Activated CD4-positive, alpha-beta memory T cell treated with anti-CD3 and anti-CD28 coated beads, Interleukin-2, amount 10 ng/mL, durations not matched to agents 7 days and 5 days (primary cell): Measurements from ENCODE around the gene SLC26A4. TPM values are rescaled to one million over a fixed set of nuclear protein-coding genes. Genes with fewer than 3 reads are reported as not detected.

ENCODE experiments used
- CTCF ChIA-PET: fragments of 350-600 bp; sonication (Branson Sonifier 250); formaldehyde crosslinking; loops from one replicate; lab custom pipeline; 2021; ENCODE audit warnings: antibody characterized with exemption, inconsistent platforms; lab: Charles Lee
- POLR2A ChIA-PET: fragments of 350-600 bp; sonication (Branson Sonifier 250); formaldehyde crosslinking; loops from one replicate; lab custom pipeline; 2021; ENCODE audit warnings: antibody characterized with exemption; lab: Charles Lee
- DNase-seq: peaks from one replicate; pipeline ENCODE4 v3.0.0-alpha.2; 2020
- H3K27ac Mint-ChIP-seq: one replicate; pipeline ENCODE4 v1.8.0; 2021; ENCODE audit warnings: mild to moderate bottlenecking, mixed read lengths
- H3K27me3 Mint-ChIP-seq: one replicate; pipeline ENCODE4 v1.8.0; 2021; ENCODE audit warnings: mixed read lengths
- H3K36me3 Mint-ChIP-seq: one replicate; pipeline ENCODE4 v1.8.0; 2021; ENCODE audit warnings: low read depth, mixed read lengths
- H3K4me1 Mint-ChIP-seq: one replicate; pipeline ENCODE4 v1.8.0; 2021; ENCODE audit warnings: mixed read lengths
- H3K4me3 Mint-ChIP-seq: one replicate; pipeline ENCODE4 v1.8.0; 2021; ENCODE audit warnings: mild to moderate bottlenecking, mixed read lengths
- H3K9me3 Mint-ChIP-seq: one replicate; pipeline ENCODE4 v1.8.0; 2021; ENCODE audit warnings: mixed read lengths
- total RNA-seq, 2 experiments: library from RNA; stranded (reverse); gene quantifications; one replicate each; pipeline ENCODE4 v1.2.3, GENCODE V29; 2021

Gene SLC26A4
- total RNA-seq, 2 experiments from 2014 or later = 10.9 to 12.2 TPM

DNA sequence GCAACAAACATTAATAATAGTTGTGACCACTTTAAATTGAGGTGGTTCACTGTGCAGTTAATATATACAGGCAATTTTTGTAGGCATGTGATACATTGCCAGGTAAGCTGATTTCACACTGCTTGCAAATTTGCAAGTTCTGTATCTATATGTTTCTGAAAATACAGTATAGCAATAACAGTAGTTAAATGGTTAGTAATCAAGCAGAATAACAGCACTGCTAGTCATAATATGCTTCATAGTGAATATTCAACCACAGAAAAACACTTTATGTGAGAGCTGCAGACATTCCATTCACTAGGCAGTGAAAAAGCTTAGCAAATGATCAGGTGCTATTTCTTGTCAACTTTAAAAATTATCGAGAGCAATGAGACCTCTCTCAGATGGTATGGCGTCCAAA, 28.9 kb downstream of the SLC26A4 start:
- H3K4me1 Mint-ChIP-seq = peaks cover 12% of the 10 kb centered on the region
- no peak overlapping the region for H3K27ac Mint-ChIP-seq
- CTCF ChIA-PET = no interaction called here
- H3K27me3 Mint-ChIP-seq = no peaks in the 10 kb centered on the region
- DNase-seq = no peak
- H3K9me3 Mint-ChIP-seq = no peaks in the 10 kb centered on the region
- H3K4me3 Mint-ChIP-seq = no peak overlapping the region
- H3K36me3 Mint-ChIP-seq = peaks cover 72% of the 10 kb centered on the region
- POLR2A ChIA-PET = no interaction called here

DNA sequence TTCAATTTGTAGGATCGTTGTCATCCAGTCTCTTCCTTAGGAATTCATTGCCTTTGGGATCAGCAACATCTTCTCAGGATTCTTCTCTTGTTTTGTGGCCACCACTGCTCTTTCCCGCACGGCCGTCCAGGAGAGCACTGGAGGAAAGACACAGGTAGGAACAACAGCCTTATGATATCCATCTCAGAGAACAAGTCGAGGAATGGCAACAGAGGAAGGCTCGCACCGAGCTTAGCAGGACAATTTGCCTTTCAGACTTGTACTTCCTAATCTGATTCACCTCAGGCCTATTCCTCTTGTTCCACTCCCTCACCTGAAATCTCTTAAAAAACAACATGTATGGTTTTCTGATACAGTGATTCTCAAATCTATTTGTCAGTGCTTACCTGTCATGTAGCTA, 29.5 kb downstream of the SLC26A4 start:
- Mint-ChIP-seq H3K9me3 (no peaks in the 10 kb centered on the region), H3K4me1 (peaks cover 10% of the 10 kb centered on the region), H3K27ac (no peak overlapping the region), H3K4me3 (no peak overlapping the region), H3K27me3 (no peaks in the 10 kb centered on the region), H3K36me3 (peaks cover 74% of the 10 kb centered on the region)
- POLR2A ChIA-PET = no interaction called here
- DNase-seq = no peak
- CTCF ChIA-PET = no interaction called here

DNA sequence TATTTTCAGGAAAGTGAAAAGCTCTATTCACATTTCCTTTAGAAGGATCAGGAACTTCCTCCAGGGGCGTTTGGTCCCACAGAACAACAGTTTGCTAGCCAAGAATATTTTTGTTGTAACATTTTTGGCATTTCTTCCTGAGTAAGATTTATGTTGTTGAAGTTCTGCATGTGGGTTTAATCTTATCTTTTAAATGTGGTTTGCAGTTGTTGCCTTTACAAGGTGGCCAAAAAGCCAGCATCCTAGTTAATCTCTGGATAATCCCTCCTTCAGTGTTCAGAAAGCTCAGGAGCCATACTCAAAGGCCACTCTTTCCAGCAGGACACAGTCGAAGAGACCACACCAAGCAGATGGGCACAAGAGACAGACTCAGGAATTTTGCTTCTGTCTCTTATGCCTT, 30.0 kb downstream of the SLC26A4 start:
- CTCF ChIA-PET = no interaction called here
- H3K9me3 Mint-ChIP-seq = no peaks in the 10 kb centered on the region
- H3K27ac Mint-ChIP-seq = no peak overlapping the region
- H3K27me3 Mint-ChIP-seq = no peaks in the 10 kb centered on the region
- POLR2A ChIA-PET = no interaction called here
- peaks cover 70% of the 10 kb centered on the region for H3K36me3 Mint-ChIP-seq
- no peak overlapping the region for H3K4me3 Mint-ChIP-seq
- DNase-seq = no peak
- peaks cover 7% of the 10 kb centered on the region for H3K4me1 Mint-ChIP-seq

DNA sequence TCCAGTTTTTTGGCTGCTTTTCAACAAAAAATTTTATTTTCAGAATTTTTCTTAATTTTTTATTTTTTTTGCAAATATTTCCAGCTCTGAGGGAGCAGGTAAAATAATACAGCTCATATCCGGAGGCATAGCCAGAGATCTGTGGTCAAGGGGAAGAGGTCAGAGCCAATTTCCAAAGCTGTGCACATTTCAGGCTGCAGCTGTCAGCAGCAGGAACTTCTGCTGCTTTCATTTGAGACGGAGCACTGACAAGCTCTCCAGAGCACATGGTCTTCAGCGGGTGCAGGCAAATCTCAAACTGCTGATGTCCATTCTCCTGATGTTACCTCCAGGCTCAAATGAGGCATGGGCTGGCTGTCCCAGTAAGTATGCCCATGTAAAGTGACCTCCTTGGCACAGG, 31.1 kb downstream of the SLC26A4 start:
- CTCF ChIA-PET = interaction anchor here (0.9 kb wide), 1 partner anchor 51 kb away, joined by 3 read pairs; no protein-coding TSS in a partner anchor

DNA sequence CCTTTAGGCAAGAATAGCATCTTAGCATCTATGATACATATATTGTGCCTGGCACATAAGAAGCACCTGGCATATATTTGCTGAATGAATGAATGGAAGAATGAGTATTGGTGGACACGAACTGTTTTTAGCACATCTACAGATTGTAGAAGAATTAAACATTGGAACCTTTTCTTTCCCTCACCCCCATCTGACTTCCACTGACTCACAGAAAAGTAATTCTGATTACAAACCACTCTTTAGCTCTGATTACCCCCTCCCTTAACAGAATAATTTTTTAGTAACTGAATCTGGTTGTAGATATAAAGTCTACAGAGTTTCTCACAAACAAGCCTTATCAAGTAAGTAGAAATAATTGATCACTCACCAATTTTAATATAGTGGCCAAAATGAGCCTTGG, 31.9 kb downstream of the SLC26A4 start:
- CTCF ChIA-PET = no interaction called here
- H3K9me3 Mint-ChIP-seq = no peaks in the 10 kb centered on the region

More for the DNA sequence above, 31.1 kb downstream of the SLC26A4 start:
- H3K9me3 Mint-ChIP-seq = no peaks in the 10 kb centered on the region
- no peak for DNase-seq
- H3K4me1 Mint-ChIP-seq = peaks cover 3% of the 10 kb centered on the region
- no peaks in the 10 kb centered on the region for H3K27me3 Mint-ChIP-seq
- no peak overlapping the region for H3K4me3 Mint-ChIP-seq
- H3K27ac Mint-ChIP-seq = no peak overlapping the region
- peaks cover 72% of the 10 kb centered on the region for H3K36me3 Mint-ChIP-seq
- POLR2A ChIA-PET = no interaction called here

DNA sequence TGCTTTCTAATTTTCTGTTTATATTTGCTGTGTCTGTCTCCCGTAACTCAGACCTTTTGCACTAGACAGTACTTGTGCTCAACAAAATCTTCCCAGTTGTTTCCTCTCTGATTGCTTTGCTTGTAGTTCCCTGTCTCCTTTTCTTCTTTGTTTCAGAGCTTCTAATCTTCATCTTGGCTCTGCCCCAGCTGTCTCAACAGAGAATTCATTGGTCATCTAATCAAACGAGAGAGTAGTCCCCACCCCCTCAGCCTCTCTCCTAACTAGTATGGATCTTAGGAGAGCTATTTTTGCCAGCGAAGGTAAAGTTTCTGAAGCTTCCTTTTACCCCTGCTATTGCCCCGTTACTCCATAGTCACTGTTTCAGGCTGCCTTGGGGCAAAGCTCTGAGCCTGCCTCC, 32.8 kb downstream of the SLC26A4 start:
- no peak for DNase-seq
- Mint-ChIP-seq H3K27me3 (no peaks in the 10 kb centered on the region), H3K4me1 (no peaks in the 10 kb centered on the region), H3K36me3 (peaks cover 70% of the 10 kb centered on the region), H3K4me3 (no peak overlapping the region), H3K9me3 (no peaks in the 10 kb centered on the region), H3K27ac (no peak overlapping the region)
- CTCF ChIA-PET = no interaction called here
- POLR2A ChIA-PET = interaction anchor here (1.9 kb wide), 1 partner anchor 32 kb away, joined by 5 read pairs; the partner anchor contains the start of gene SLC26A4

More for the DNA sequence above, 31.9 kb downstream of the SLC26A4 start:
- Mint-ChIP-seq H3K36me3 (peaks cover 72% of the 10 kb centered on the region), H3K27ac (no peak overlapping the region), H3K27me3 (no peaks in the 10 kb centered on the region), H3K4me3 (no peak overlapping the region), H3K4me1 (no peaks in the 10 kb centered on the region)
- POLR2A ChIA-PET = no interaction called here
- no peak for DNase-seq

DNA sequence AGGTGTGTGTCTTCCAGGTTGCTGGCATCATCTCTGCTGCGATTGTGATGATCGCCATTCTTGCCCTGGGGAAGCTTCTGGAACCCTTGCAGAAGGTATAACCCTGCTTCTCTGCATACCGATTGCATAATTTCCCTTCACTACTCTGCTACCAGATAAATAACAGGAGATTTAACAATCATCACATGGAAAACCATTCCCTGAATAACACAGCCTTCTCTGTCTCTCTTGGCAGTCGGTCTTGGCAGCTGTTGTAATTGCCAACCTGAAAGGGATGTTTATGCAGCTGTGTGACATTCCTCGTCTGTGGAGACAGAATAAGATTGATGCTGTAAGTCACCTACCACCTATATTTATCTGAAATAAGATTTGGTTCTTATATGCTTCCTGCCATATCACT, 33.8 kb downstream of the SLC26A4 start:
- ChIA-PET POLR2A (interaction anchor here (1.9 kb wide), 1 partner anchor 33 kb away, joined by 5 read pairs; the partner anchor contains the start of gene SLC26A4), CTCF (no interaction called here)
- Mint-ChIP-seq H3K36me3 (peaks cover 65% of the 10 kb centered on the region), H3K9me3 (no peaks in the 10 kb centered on the region), H3K27me3 (no peaks in the 10 kb centered on the region), H3K27ac (no peak overlapping the region), H3K4me1 (no peaks in the 10 kb centered on the region), H3K4me3 (no peak overlapping the region)
- no peak for DNase-seq

DNA sequence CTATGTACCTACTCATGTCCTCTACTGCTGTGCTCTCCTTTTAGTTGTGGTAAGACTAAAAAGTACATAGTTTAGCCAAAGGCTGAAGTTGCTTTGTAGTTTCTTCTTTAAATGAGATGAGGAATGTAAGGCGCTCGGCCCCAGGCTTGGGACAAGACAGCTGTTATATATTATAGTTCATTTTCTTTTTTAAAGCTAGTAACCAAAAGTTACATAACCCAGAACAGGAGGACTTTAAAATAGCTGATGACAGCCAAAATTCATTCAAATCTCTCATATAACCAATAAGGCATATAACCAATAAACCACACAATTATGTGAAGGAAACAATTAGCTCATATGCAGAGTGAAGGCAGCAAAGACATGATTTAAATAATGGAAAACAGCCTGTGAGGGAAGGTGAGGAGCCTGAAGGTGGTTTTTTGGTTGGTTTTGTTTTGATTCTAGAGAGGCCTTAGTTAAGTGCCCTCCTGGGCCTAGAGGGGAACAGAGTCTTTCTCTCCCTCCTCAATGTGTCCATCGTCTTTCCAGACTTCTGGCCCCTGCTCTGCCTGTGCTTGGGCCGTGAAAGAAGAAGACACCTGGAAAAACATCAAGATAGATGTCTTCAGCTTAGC, 35.8 kb downstream of the SLC26A4 start:
- Mint-ChIP-seq H3K36me3 (peaks cover 60% of the 10 kb centered on the region), H3K4me1 (no peaks in the 10 kb centered on the region), H3K9me3 (no peaks in the 10 kb centered on the region), H3K4me3 (no peak overlapping the region), H3K27ac (no peak overlapping the region), H3K27me3 (no peaks in the 10 kb centered on the region)
- ChIA-PET CTCF (interaction anchor here (1.6 kb wide), 1 partner anchor 14 kb away, joined by 3 read pairs; no protein-coding TSS in a partner anchor), POLR2A (interaction anchor here (1.2 kb wide), 1 partner anchor 15 kb away, joined by 4 read pairs; no protein-coding TSS in a partner anchor)
- DNase-seq = no peak

DNA sequence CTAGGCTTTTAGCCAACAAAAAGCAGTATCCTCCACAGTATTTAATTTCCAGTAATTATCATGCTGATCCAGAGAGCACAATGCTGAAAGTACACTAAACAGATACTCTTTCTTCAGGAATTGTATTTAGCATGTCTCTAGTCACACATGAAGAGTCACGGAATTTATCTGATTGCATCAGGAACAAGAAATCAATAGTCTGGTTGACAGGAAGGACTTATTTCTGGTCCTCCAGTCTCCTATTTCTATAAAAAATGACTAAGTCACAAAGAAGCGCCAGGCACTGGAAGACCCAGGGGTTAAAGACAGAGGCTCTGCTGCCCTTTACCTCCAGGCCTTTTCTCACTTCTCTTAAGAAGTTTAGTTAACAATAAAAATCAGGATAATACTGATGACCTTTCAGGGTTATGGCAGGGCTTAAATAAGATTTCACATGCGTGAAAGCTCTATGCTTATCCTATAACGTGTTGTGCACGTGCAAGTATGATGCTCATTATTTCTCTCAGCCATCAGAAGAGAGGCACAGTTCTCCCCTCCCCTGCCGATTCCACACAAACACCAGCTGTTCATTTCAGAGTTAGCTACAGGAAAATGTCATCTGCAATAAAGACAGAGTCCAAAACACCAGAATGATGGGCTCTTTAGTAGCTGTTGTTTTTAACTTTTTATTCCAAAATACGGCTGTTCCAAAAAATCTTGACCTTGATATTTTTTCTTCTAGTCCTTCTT, 36.9 kb downstream of the SLC26A4 start:
- POLR2A ChIA-PET = no interaction called here
- Mint-ChIP-seq H3K4me1 (no peaks in the 10 kb centered on the region), H3K27me3 (no peaks in the 10 kb centered on the region), H3K36me3 (peaks cover 64% of the 10 kb centered on the region), H3K27ac (no peak overlapping the region), H3K4me3 (no peak overlapping the region), H3K9me3 (no peaks in the 10 kb centered on the region)
- DNase-seq = no peak
- CTCF ChIA-PET = no interaction called here

DNA sequence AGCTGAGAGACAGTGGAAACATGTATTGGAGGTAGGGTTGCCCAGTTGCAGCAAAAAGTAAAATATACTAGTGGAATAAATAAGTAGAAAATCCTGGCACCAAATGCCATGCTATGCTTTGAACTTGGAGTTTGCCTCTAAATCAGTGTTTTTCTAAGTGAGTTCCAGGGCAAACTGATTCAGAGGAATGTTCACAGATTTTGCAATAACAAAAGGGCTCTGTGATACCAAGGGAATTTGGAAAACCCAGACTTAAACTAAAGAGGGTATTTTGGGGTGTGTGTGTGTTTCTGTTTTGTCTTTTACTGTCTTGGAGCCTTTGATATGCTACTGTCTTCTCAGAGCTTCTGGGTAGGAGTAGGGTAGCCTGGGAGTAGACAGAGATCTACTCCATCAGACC, 39.9 kb downstream of the SLC26A4 start:
- POLR2A ChIA-PET = interaction anchor here (1.3 kb wide), 1 partner anchor 19 kb away, joined by 4 read pairs; no protein-coding TSS in a partner anchor

DNA sequence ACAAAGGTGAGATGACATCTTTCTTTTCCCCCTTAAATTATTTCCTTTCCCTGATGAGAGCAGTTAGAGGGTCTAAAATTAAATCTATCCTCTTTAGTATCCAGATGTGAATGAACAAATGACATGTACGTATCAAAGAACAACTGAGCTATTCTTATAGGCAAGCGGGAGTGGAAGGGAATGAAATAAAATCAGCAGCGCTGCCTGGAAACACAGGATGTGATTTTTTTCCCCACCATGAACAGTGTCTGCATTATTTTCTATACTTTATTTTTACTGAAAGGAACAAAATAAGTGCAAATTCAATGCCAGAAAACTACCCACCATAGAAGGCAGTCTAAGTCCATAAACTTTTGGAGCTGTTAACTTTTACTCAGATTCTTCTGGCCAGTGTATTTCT, 40.6 kb downstream of the SLC26A4 start:
- CTCF ChIA-PET = interaction anchor here (1.4 kb wide), 1 partner anchor 174 kb away, joined by 3 read pairs; no protein-coding TSS in a partner anchor
- no peak overlapping the region for H3K27ac Mint-ChIP-seq
- POLR2A ChIA-PET = interaction anchor here (1.3 to 1.5 kb wide), 2 partner anchors 19 to 42 kb away, joined by 3 to 4 read pairs; no protein-coding TSS in a partner anchor
- H3K9me3 Mint-ChIP-seq = no peaks in the 10 kb centered on the region
- no peak for DNase-seq
- no peaks in the 10 kb centered on the region for H3K27me3 Mint-ChIP-seq
- H3K4me1 Mint-ChIP-seq = peaks cover 9% of the 10 kb centered on the region
- no peak overlapping the region for H3K4me3 Mint-ChIP-seq
- H3K36me3 Mint-ChIP-seq = peaks cover 64% of the 10 kb centered on the region

More for the DNA sequence above, 39.9 kb downstream of the SLC26A4 start:
- Mint-ChIP-seq H3K27me3 (no peaks in the 10 kb centered on the region), H3K36me3 (peaks cover 66% of the 10 kb centered on the region), H3K27ac (no peak overlapping the region), H3K4me1 (peaks cover 9% of the 10 kb centered on the region), H3K4me3 (no peak overlapping the region), H3K9me3 (no peaks in the 10 kb centered on the region)
- CTCF ChIA-PET = interaction anchor here (1.4 kb wide), 1 partner anchor 174 kb away, joined by 3 read pairs; no protein-coding TSS in a partner anchor
- DNase-seq = no peak

DNA sequence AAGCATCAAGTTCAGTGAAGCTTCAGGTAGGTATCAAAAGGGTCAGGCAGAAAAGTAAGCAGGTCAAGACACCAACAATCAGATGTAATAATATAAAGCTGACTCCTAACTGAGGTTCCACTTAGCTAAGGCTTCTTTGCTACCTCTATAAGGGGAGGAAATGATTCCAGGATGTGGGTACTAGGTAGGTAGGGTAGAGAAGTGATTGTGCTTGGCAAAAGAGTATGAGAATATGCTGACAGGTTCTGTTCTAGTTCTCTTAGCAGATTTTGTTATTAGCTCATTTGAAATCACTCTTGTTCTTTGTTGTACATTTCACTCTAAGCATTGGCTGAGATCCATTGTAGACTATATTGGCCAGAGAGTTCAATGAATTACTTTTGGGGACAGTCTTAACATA, 42.6 kb downstream of the SLC26A4 start:
- POLR2A ChIA-PET = interaction anchor here (0.6 to 1.2 kb wide), 5 partner anchors 40 to 1593 kb away, joined by 3 read pairs; partner anchors contain the start of genes COG5 and DUS4L
- Mint-ChIP-seq H3K27ac (no peak overlapping the region), H3K36me3 (peaks cover 57% of the 10 kb centered on the region), H3K9me3 (no peaks in the 10 kb centered on the region), H3K4me1 (peaks cover 9% of the 10 kb centered on the region), H3K4me3 (no peak overlapping the region), H3K27me3 (no peaks in the 10 kb centered on the region)
- CTCF ChIA-PET = interaction anchor here (1.5 kb wide), 1 partner anchor 239 kb away, joined by 7 read pairs; no protein-coding TSS in a partner anchor
- DNase-seq = no peak

DNA sequence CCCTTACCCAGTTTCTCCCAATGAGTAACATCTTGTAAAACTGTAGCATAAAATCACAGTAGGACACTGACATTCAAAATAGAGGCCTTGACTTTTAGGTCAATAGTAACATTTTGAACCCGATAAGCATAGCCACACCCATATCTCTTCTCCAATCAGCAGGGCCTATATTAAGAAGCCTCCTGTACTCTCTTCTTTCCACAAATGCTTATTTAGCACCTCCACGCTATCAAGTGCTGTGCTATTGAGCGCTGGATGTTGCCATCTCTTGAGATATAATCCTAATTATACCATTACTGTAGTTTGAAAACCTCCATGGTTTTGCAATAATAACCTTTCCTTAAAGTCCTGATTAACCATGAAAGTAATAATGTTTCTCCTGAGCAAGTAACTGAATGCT, 43.2 kb downstream of the SLC26A4 start:
- DNase-seq = no peak
- H3K27me3 Mint-ChIP-seq = no peaks in the 10 kb centered on the region
- no peak overlapping the region for H3K4me3 Mint-ChIP-seq
- H3K36me3 Mint-ChIP-seq = peaks cover 62% of the 10 kb centered on the region
- H3K27ac Mint-ChIP-seq = no peak overlapping the region
- H3K9me3 Mint-ChIP-seq = no peaks in the 10 kb centered on the region
- H3K4me1 Mint-ChIP-seq = peaks cover 9% of the 10 kb centered on the region
- CTCF ChIA-PET = interaction anchor here (1.5 kb wide), 1 partner anchor 240 kb away, joined by 7 read pairs; no protein-coding TSS in a partner anchor
- POLR2A ChIA-PET = interaction anchor here (0.8 to 1.2 kb wide), 2 partner anchors 39 to 43 kb away, joined by 3 read pairs; no protein-coding TSS in a partner anchor
